ENCODE measurements around the gene KIF6.

Gene KIF6

GRCh38 chr6:39476670-39477069 is 248.5 kb downstream of the KIF6 start:
- CTCF ChIA-PET, result no interaction called here

GRCh38 chr6:39476151-39476550 is 249.1 kb downstream of the KIF6 start:
- ChIA-PET CTCF (no interaction called here), POLR2A (no interaction called here)
- DNase-seq (ENCODE audit: extremely low spot score), result no peak
- TF ChIP-seq SUZ12 (IDR thresholded peaks at IDR 0.05) (no peak), L3MBTL2 (conservative IDR thresholded peaks at IDR 0.05) (no peak), FOXA1 (IDR thresholded peaks at IDR 0.05) (no peak), PKNOX1 (IDR thresholded peaks at IDR 0.05) (no peak), ARNT (IDR thresholded peaks at IDR 0.05) (no peak), ELF4 (IDR thresholded peaks at IDR 0.05) (no peak), NFRKB (IDR thresholded peaks at IDR 0.05) (no peak), TARDBP (IDR thresholded peaks at IDR 0.05) (no peak), BHLHE40 (IDR thresholded peaks at IDR 0.05; ENCODE audit: borderline replicate concordance) (no peak), CTBP1 (IDR thresholded peaks at IDR 0.05; ENCODE audit: borderline replicate concordance) (no peak), FOXK2 (IDR thresholded peaks at IDR 0.05) (no peak), ZNF384 (IDR thresholded peaks at IDR 0.05) (no peak), SP1 (IDR thresholded peaks at IDR 0.05) (no peak), FOXM1 (IDR thresholded peaks at IDR 0.05; ENCODE audit: borderline replicate concordance) (no peak), LEF1 (IDR thresholded peaks at IDR 0.05; ENCODE audit: borderline replicate concordance) (no peak), HDGF (IDR thresholded peaks at IDR 0.05; ENCODE audit: borderline replicate concordance) (no peak)

More at GRCh38 chr6:39476670-39477069, 248.5 kb downstream of the KIF6 start:
- POLR2A ChIA-PET, result no interaction called here
- DNase-seq (ENCODE audit: extremely low spot score), result no peak
- TF ChIP-seq FOXK2 (IDR thresholded peaks at IDR 0.05) (no peak), ELF4 (IDR thresholded peaks at IDR 0.05) (no peak), BHLHE40 (IDR thresholded peaks at IDR 0.05; ENCODE audit: borderline replicate concordance) (no peak), TARDBP (IDR thresholded peaks at IDR 0.05) (no peak), L3MBTL2 (conservative IDR thresholded peaks at IDR 0.05) (no peak), SP1 (IDR thresholded peaks at IDR 0.05) (no peak), CTBP1 (IDR thresholded peaks at IDR 0.05; ENCODE audit: borderline replicate concordance) (no peak), FOXM1 (IDR thresholded peaks at IDR 0.05; ENCODE audit: borderline replicate concordance) (no peak), ARNT (IDR thresholded peaks at IDR 0.05) (no peak)

DNA sequence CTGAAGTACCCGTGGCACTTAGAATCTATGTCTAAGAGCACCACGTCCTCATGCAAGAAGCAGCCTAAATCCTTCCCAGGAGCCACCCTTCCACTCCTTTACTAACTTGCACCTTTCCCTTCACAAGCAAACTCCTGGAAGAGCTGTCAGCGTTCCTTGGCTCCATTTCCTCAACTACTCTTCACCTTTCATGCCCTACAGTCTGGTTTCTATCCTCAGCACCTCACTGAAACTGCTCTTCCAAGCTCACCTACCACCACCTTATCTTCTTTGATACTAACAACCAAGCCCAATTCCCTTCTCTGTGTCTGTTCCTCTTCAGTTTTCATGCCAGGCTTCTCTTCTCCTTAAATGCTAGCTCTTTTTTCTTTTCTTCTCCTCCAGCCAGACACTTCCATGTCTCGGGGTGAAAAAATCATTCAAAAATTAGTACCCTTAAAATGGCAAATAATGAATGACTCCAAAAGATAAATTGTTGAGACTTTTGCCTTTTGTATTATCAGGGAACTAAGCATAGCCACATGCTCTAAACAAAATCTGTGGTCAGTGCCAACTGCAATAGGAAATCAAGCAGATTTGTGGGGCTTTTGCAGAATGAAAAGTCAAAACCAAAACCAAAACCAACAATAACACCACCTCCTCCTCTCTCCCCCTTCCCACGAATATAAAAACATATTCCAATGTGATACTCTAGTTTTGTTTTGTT is 253.1 kb downstream of the KIF6 start:
- POLR2A ChIA-PET, result no interaction called here
- DNase-seq (ENCODE audit: extremely low spot score), result no peak
- no peak for TF ChIP-seq HDGF (IDR thresholded peaks at IDR 0.05; ENCODE audit: borderline replicate concordance)
- TF ChIP-seq CTBP1 (IDR thresholded peaks at IDR 0.05; ENCODE audit: borderline replicate concordance), result no peak
- TF ChIP-seq ELF4 (IDR thresholded peaks at IDR 0.05), result no peak
- TF ChIP-seq SUZ12 (IDR thresholded peaks at IDR 0.05), result no peak
- no peak for TF ChIP-seq BHLHE40 (IDR thresholded peaks at IDR 0.05; ENCODE audit: borderline replicate concordance)
- TF ChIP-seq FOXA1 (IDR thresholded peaks at IDR 0.05), result no peak
- no peak for TF ChIP-seq NFRKB (IDR thresholded peaks at IDR 0.05)
- no peak for TF ChIP-seq TARDBP (IDR thresholded peaks at IDR 0.05)
- TF ChIP-seq SP1 (IDR thresholded peaks at IDR 0.05), result no peak
- no peak for TF ChIP-seq FOXM1 (IDR thresholded peaks at IDR 0.05; ENCODE audit: borderline replicate concordance)
- TF ChIP-seq LEF1 (IDR thresholded peaks at IDR 0.05; ENCODE audit: borderline replicate concordance), result no peak
- no peak for TF ChIP-seq PKNOX1 (IDR thresholded peaks at IDR 0.05)
- CTCF ChIA-PET, result interaction anchor here (0.7 kb wide), 1 partner anchor 10 kb away, joined by 3 read pairs; no protein-coding TSS in a partner anchor

DNA sequence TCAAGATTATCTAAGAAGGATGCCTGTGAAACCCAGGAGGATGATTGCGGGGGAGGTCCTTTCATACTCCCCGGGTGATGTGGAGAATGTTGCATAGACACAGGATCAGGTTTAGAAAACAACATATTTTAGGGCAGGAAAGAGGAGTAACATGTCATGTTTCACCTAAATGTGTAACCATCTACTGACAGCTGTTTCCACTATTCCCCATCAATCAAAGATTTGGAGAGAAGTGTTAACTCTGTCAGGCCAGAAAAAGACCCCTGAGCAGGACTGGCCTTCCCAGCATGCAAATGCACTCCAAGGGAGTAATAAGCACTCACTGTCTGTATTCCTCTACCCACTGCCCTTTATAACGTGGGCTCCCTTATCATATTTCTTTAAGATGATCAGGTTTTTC is 254.7 kb downstream of the KIF6 start:
- POLR2A ChIA-PET, result no interaction called here
- TF ChIP-seq TARDBP (IDR thresholded peaks at IDR 0.05), result no peak
- no peak for TF ChIP-seq FOXK2 (IDR thresholded peaks at IDR 0.05)
- no peak for TF ChIP-seq FOXA1 (IDR thresholded peaks at IDR 0.05)
- no peak for TF ChIP-seq PKNOX1 (IDR thresholded peaks at IDR 0.05)

GRCh38 chr6:39468385-39468784 is 256.8 kb downstream of the KIF6 start:
- CTCF ChIA-PET, result no interaction called here

More for the DNA sequence above, 254.7 kb downstream of the KIF6 start:
- CTCF ChIA-PET, result no interaction called here
- no peak for DNase-seq (ENCODE audit: extremely low spot score)

More at GRCh38 chr6:39468385-39468784, 256.8 kb downstream of the KIF6 start:
- no peak for TF ChIP-seq ZNF384 (IDR thresholded peaks at IDR 0.05)
- no peak for TF ChIP-seq FOXA1 (IDR thresholded peaks at IDR 0.05)
- TF ChIP-seq ELF4 (IDR thresholded peaks at IDR 0.05), result no peak
- TF ChIP-seq SP1 (IDR thresholded peaks at IDR 0.05), result no peak
- TF ChIP-seq NFRKB (IDR thresholded peaks at IDR 0.05), result no peak
- TF ChIP-seq FOXK2 (IDR thresholded peaks at IDR 0.05), result no peak
- no peak for TF ChIP-seq LEF1 (IDR thresholded peaks at IDR 0.05; ENCODE audit: borderline replicate concordance)
- TF ChIP-seq SUZ12 (IDR thresholded peaks at IDR 0.05), result no peak
- no peak for TF ChIP-seq L3MBTL2 (conservative IDR thresholded peaks at IDR 0.05)
- no peak for TF ChIP-seq TARDBP (IDR thresholded peaks at IDR 0.05)
- TF ChIP-seq ARNT (IDR thresholded peaks at IDR 0.05), result no peak
- no peak for TF ChIP-seq HDGF (IDR thresholded peaks at IDR 0.05; ENCODE audit: borderline replicate concordance)
- TF ChIP-seq CTBP1 (IDR thresholded peaks at IDR 0.05; ENCODE audit: borderline replicate concordance), result no peak
- no peak for TF ChIP-seq PKNOX1 (IDR thresholded peaks at IDR 0.05)
- no peak for TF ChIP-seq BHLHE40 (IDR thresholded peaks at IDR 0.05; ENCODE audit: borderline replicate concordance)
- TF ChIP-seq FOXM1 (IDR thresholded peaks at IDR 0.05; ENCODE audit: borderline replicate concordance), result no peak
- POLR2A ChIA-PET, result no interaction called here
- DNase-seq (ENCODE audit: extremely low spot score), result no peak
